GM12892 (cell line): ENCODE data around the gene STARD5.

Experiments
- DNase-seq: peaks from one replicate; pipeline ENCODE4 v3.0.0; 2011; ENCODE audit not compliant: insufficient read length
- FAIRE-seq: peaks from 2 replicates; lab custom pipeline; 2011; peaks lifted over from hg19 to GRCh38; lab: Jason Lieb, UNC
- POLR2A ChIP-seq: IDR thresholded peaks from 2 replicates; pipeline ENCODE4 v1.6.1; 2011; ENCODE audit warnings: low read depth, low read length, control low read depth
- POLR2AphosphoS5 ChIP-seq: IDR thresholded peaks from 2 replicates; pipeline ENCODE4 v1.6.1; 2011; ENCODE audit warnings: low read depth, low read length, control low read depth
- TAF1 ChIP-seq: IDR thresholded peaks from 2 replicates; pipeline ENCODE4 v1.6.1; 2011; ENCODE audit warnings: low read depth, mild to moderate bottlenecking, control low read depth, low read length, borderline replicate concordance

Gene STARD5

GRCh38 chr15:81317642-81318017, 6.3 kb downstream of the STARD5 start:
- no peak for DNase-seq
- no peak for FAIRE-seq
- TF ChIP-seq POLR2A = no peak

- DNase-seq (no peak), FAIRE-seq (peak; percentile 69)
- no peak for TF ChIP-seq TAF1
- TF ChIP-seq POLR2AphosphoS5 = no peak
- TF ChIP-seq POLR2A = no peak
Observed at GRCh38 chr15:81316267-81316666, 7.7 kb downstream of the STARD5 start.

- no peak for DNase-seq
- FAIRE-seq = peak; percentile 65
- TF ChIP-seq TAF1 = no peak
- TF ChIP-seq POLR2A = peak; percentile 37; the same call in 1 of the 2 replicates
Observed at GRCh38 chr15:81315452-81316175, 8.3 kb downstream of the STARD5 start.

GRCh38 chr15:81314378-81314777, 9.6 kb downstream of the STARD5 start:
- no peak for TF ChIP-seq POLR2AphosphoS5
- TF ChIP-seq TAF1 = no peak
- no peak for TF ChIP-seq POLR2A
- FAIRE-seq (no peak), DNase-seq (no peak)

- FAIRE-seq (no peak), DNase-seq (no peak)
- TF ChIP-seq TAF1 (no peak), POLR2AphosphoS5 (no peak), POLR2A (no peak)
Observed at GRCh38 chr15:81313686-81314085, 10.3 kb downstream of the STARD5 start.

- FAIRE-seq (no peak), DNase-seq (no peak)
- TF ChIP-seq TAF1 = no peak
- no peak for TF ChIP-seq POLR2A
- no peak for TF ChIP-seq POLR2AphosphoS5
Observed at GRCh38 chr15:81312790-81313543, 11.0 kb downstream of the STARD5 start.

GRCh38 chr15:81311752-81312464, 12.0 kb downstream of the STARD5 start:
- TF ChIP-seq TAF1 (no peak), POLR2AphosphoS5 (peak; percentile 38; the same call in 1 of the 2 replicates)
- no peak for DNase-seq
- FAIRE-seq = peak; percentile 80

- DNase-seq (no peak), FAIRE-seq (no peak)
- TF ChIP-seq POLR2A = no peak
- TF ChIP-seq POLR2AphosphoS5 = no peak
Observed at GRCh38 chr15:81310480-81310879, 13.5 kb downstream of the STARD5 start.

- FAIRE-seq (no peak), DNase-seq (no peak)
- TF ChIP-seq POLR2A (peak; percentile 52; the same call in 1 of the 2 replicates), POLR2AphosphoS5 (no peak)
Observed at GRCh38 chr15:81309647-81310450, 14.1 kb downstream of the STARD5 start.

- FAIRE-seq = no peak
- TF ChIP-seq TAF1 = no peak
- no peak for TF ChIP-seq POLR2AphosphoS5
- TF ChIP-seq POLR2A = no peak
- DNase-seq = no peak
Observed at GRCh38 chr15:81308260-81308659, 15.7 kb downstream of the STARD5 start.

GRCh38 chr15:81304226-81304625, 19.7 kb downstream of the STARD5 start:
- FAIRE-seq (peak; percentile 81), DNase-seq (no peak)
- no peak for TF ChIP-seq POLR2AphosphoS5
- no peak for TF ChIP-seq TAF1
- TF ChIP-seq POLR2A = no peak
